ENCODE data around the gene KIF16B. TPM values are rescaled to one million over a fixed set of nuclear protein-coding genes. Genes with fewer than 3 reads are reported as not detected.

Gene KIF16B
- total and polyA plus RNA-seq, 2 of the 13 experiments (the other 11 are each of a cell fraction or from before 2014, with no cell fraction given): 6.9 to 18.0 TPM

GRCh38 chr20:16573001-16573965 is at the start of gene KIF16B (continued):
- TF ChIP-seq MTA3 (CRISPR knock-in tag; IDR thresholded peaks at IDR 0.05) (no peak), ZNF34 (CRISPR knock-in tag; IDR thresholded peaks at IDR 0.05; ENCODE audit: borderline replicate concordance) (no peak), RBM39 (IDR thresholded peaks at IDR 0.05; ENCODE audit: low read depth, low read length, poor library complexity, severe bottlenecking) (peak; percentile 100), HNF4G (IDR thresholded peaks at IDR 0.05; ENCODE audit: borderline replicate concordance, low read depth, low read length) (peak; percentile 74; the same call in 1 of the 2 replicates), HNF4G (CRISPR knock-in tag; IDR thresholded peaks at IDR 0.05; ENCODE audit: borderline replicate concordance, low read depth) (peak; percentile 39; the same call in 1 of the 2 replicates), ZNF547 (CRISPR knock-in tag; IDR thresholded peaks at IDR 0.05) (peak; percentile 96), ZBTB37 (CRISPR knock-in tag; IDR thresholded peaks at IDR 0.05) (peak; percentile 44; the same call in 1 of the 2 replicates), HOXA3 (CRISPR knock-in tag; IDR thresholded peaks at IDR 0.05) (peak; percentile 95), FOSL1 (CRISPR knock-in tag; IDR thresholded peaks at IDR 0.05; ENCODE audit: borderline replicate concordance) (no peak; the same call in 1 of the 2 replicates), CEBPG (CRISPR knock-in tag; IDR thresholded peaks at IDR 0.05) (peak; percentile 35; the same call in 1 of the 2 replicates), FUBP1 (CRISPR knock-in tag; IDR thresholded peaks at IDR 0.05; ENCODE audit: borderline replicate concordance) (no peak), ZSCAN31 (CRISPR knock-in tag; IDR thresholded peaks at IDR 0.05; ENCODE audit: low read depth) (peak; percentile 93), ZNF3 (CRISPR knock-in tag; IDR thresholded peaks at IDR 0.05) (peak; percentile 56; the same call in 1 of the 2 replicates), DZIP1 (CRISPR knock-in tag; IDR thresholded peaks at IDR 0.05) (no peak), ZNF30 (CRISPR knock-in tag; IDR thresholded peaks at IDR 0.05) (no peak; the same call in none of the 2 replicates), FOXJ3 (CRISPR knock-in tag; IDR thresholded peaks at IDR 0.05; ENCODE audit: borderline replicate concordance) (0 out of 2 replicates have a peak, but pooled peaks have one; percentile 8), ZKSCAN8 (CRISPR knock-in tag; IDR thresholded peaks at IDR 0.05; ENCODE audit: borderline replicate concordance) (no peak; the same call in none of the 2 replicates), SNRNP70 (IDR thresholded peaks at IDR 0.05; ENCODE audit: low read depth, low read length) (no peak), KAT7 (CRISPR knock-in tag; IDR thresholded peaks at IDR 0.05; ENCODE audit: borderline replicate concordance) (peak; percentile 94), ZNF382 (CRISPR knock-in tag; IDR thresholded peaks at IDR 0.05; ENCODE audit: borderline replicate concordance) (no peak), XBP1 (CRISPR knock-in tag; IDR thresholded peaks at IDR 0.05) (peak; percentile 32; the same call in 1 of the 2 replicates), YY1 (IDR thresholded peaks at IDR 0.05; ENCODE audit: insufficient read depth, insufficient replicate concordance, low read depth, low read length) (peak; percentile 89), FOXM1 (CRISPR knock-in tag; IDR thresholded peaks at IDR 0.05) (no peak)
